HepG2 (cell line): ENCODE data around the gene SH3PXD2A. TPM values are rescaled to one million over a fixed set of nuclear protein-coding genes. Genes with fewer than 3 reads are reported as not detected.
A peak's percentile ranks its signal among the peaks of the same experiment; 100 is the strongest.

Experiments used
- ATAC-seq: fragments of 200-7000 bp; cut with Tn5 transposase; 3 replicates; pipeline ENCODE4 v1.9.1; 2020; ENCODE audit warnings: mild to moderate bottlenecking, moderate library complexity
- BruUV-seq: library from RNA; stranded (reverse); fragments of 400-500 nt; replicated peaks from 2 replicates; lab custom pipeline; 2021; lab: Mats Ljungman, UMichigan
- CTCF ChIA-PET: fragments of 300-600 bp; formaldehyde crosslinking; extraction: SDS; loops from one replicate; lab custom pipeline; 2021; ENCODE audit warnings: low total read pairs, inconsistent platforms, low intra/inter-chr PET ratio; lab: Yijun Ruan, JAX
- POLR2A ChIA-PET: fragments of 350-600 bp; sonication (Branson Sonifier 250); formaldehyde crosslinking; loops from one replicate; lab custom pipeline; 2020; ENCODE audit warnings: antibody characterized with exemption, inconsistent platforms; lab: Yijun Ruan, JAX
- DNase-seq: peaks from one replicate; pipeline ENCODE4 v3.0.0-alpha.2; 2015; ENCODE audit warnings: low spot score
- FAIRE-seq: peaks from 3 replicates; lab custom pipeline; 2011; peaks lifted over from hg19 to GRCh38; lab: Jason Lieb, UNC
- H2AFZ ChIP-seq: one replicate; pipeline ENCODE4 v1.6.1; 2011; ENCODE audit warnings: low read length, inconsistent platforms
- H3K27ac ChIP-seq: fragments of 300-600 bp; 3 replicates; pipeline ENCODE4 v1.8.0; 2011; ENCODE audit warnings: mixed run types, mild to moderate bottlenecking, mixed read lengths, low read length, inconsistent platforms; ENCODE audit not compliant: insufficient read depth; ENCODE audit errors: extremely low read length
- H3K27me3 ChIP-seq, 2 experiments: fragments of 200-600 bp in 1 of 2; 2 replicates in 1 of 2; 3 replicates in 1 of 2; pipeline versions ENCODE4 v1.6.0 to v1.8.0; 2011; ENCODE audit warnings: low read length in 2 of 2, mild to moderate bottlenecking in 2 of 2, moderate library complexity in 2 of 2, inconsistent platforms in 1 of 2; ENCODE audit not compliant: insufficient read depth in 2 of 2, control insufficient read depth in 1 of 2
- H3K36me3 ChIP-seq, 2 experiments: fragments of 200-600 bp in 1 of 2; replicated peaks in 1 of 2; 2 replicates in 1 of 2; 3 replicates in 1 of 2; pipeline versions ENCODE4 v1.5.1 to v1.8.0; 2011; ENCODE audit warnings: low read length in 2 of 2, inconsistent platforms in 1 of 2; ENCODE audit not compliant: insufficient read depth in 2 of 2, control insufficient read depth in 1 of 2
- H3K4me1 ChIP-seq: 2 replicates; pipeline ENCODE4 v1.5.1; 2012; ENCODE audit warnings: low read length, inconsistent platforms; ENCODE audit not compliant: insufficient read depth
- H3K4me2 ChIP-seq: 2 replicates; pipeline ENCODE4 v1.6.0; 2011; ENCODE audit warnings: low read depth, low read length, inconsistent platforms
- H3K4me3 ChIP-seq, 3 experiments: fragments of 200-600 bp in 1 of 3; sonication (generic), shearing (Covaris generic) in 1 of 3; replicated peaks in 1 of 3; 2 replicates each; pipeline ENCODE4 v1.5.1; 2011 to 2016; ENCODE audit warnings: low read length in 3 of 3, inconsistent platforms in 2 of 3, low read depth in 2 of 3, mild to moderate bottlenecking in 2 of 3, control low read depth in 1 of 3, mixed read lengths in 1 of 3; ENCODE audit not compliant: insufficient read depth in 1 of 3
- H3K79me2 ChIP-seq: one replicate; pipeline ENCODE4 v1.6.1; 2011; ENCODE audit warnings: low read length, inconsistent platforms; ENCODE audit not compliant: insufficient read depth
- H3K9ac ChIP-seq: 2 replicates; pipeline ENCODE4 v1.6.0; 2011; ENCODE audit warnings: mild to moderate bottlenecking, low read depth, low read length, inconsistent platforms; ENCODE audit not compliant: insufficient read depth
- H3K9me3 ChIP-seq: 2 replicates; pipeline ENCODE4 v1.5.1; 2012; ENCODE audit warnings: mild to moderate bottlenecking, low read length
- H4K20me1 ChIP-seq: 2 replicates; pipeline ENCODE4 v1.6.0; 2011; ENCODE audit warnings: inconsistent platforms, mild to moderate bottlenecking, low read length, moderate library complexity; ENCODE audit not compliant: insufficient read depth
- ARHGAP35 ChIP-seq: sonication (generic); formaldehyde crosslinking; IDR thresholded peaks from 2 replicates; pipeline ENCODE4 v1.9.0; 2022; ENCODE audit warnings: mild to moderate bottlenecking, inconsistent platforms, moderate library complexity, missing genetic modification reagents, borderline replicate concordance
- DNMT3B ChIP-seq: conservative IDR thresholded peaks from 2 replicates; pipeline ENCODE4 v1.6.1; 2016; ENCODE audit warnings: missing biosample characterization, control low read depth
- ERF ChIP-seq: IDR thresholded peaks from 2 replicates; pipeline ENCODE4 v1.6.1; 2018; ENCODE audit warnings: missing biosample characterization, missing genetic modification reagents
- FIP1L1 ChIP-seq: fragments of 200-400 bp; formaldehyde crosslinking; IDR thresholded peaks from 2 replicates; pipeline ENCODE4 v1.6.1; 2018; ENCODE audit warnings: low read depth, mild to moderate bottlenecking, low read length, moderate library complexity, borderline replicate concordance; ENCODE audit not compliant: insufficient read depth
- FOXA1 ChIP-seq, 2 experiments: fragments of 450-650 bp in 1 of 2; sonication (generic) in 1 of 2; formaldehyde crosslinking in 1 of 2; IDR thresholded peaks; 2 replicates each; pipeline versions ENCODE4 v1.4.0 to v1.6.1; 2016 to 2020; ENCODE audit warnings: missing genetic modification reagents in 1 of 2
- FOXA3 ChIP-seq: IDR thresholded peaks from 2 replicates; pipeline ENCODE4 v1.6.1; 2016; ENCODE audit warnings: missing genetic modification reagents, missing compliant biosample characterization
- GZF1 ChIP-seq: sonication (generic); formaldehyde crosslinking; IDR thresholded peaks from 2 replicates; pipeline ENCODE4 v1.5.1; 2020; ENCODE audit warnings: mild to moderate bottlenecking, missing genetic modification reagents
- ISL2 ChIP-seq: sonication (generic); formaldehyde crosslinking; IDR thresholded peaks from 2 replicates; pipeline ENCODE4 v1.5.0; 2020; ENCODE audit warnings: missing genetic modification reagents
- NR2C2 ChIP-seq: sonication (generic); formaldehyde crosslinking; IDR thresholded peaks from 2 replicates; pipeline ENCODE4 v1.4.0; 2020; ENCODE audit warnings: missing genetic modification reagents, mild to moderate bottlenecking, moderate library complexity, borderline replicate concordance
- ZBTB21 ChIP-seq: sonication (generic); formaldehyde crosslinking; IDR thresholded peaks from 2 replicates; pipeline ENCODE4 v1.4.0; 2020; ENCODE audit warnings: missing genetic modification reagents
- ZFP36L1 ChIP-seq: sonication (generic); formaldehyde crosslinking; IDR thresholded peaks from 2 replicates; pipeline ENCODE4 v1.8.0; 2022; ENCODE audit warnings: mild to moderate bottlenecking, missing genetic modification reagents, moderate library complexity
- ZNF205 ChIP-seq: IDR thresholded peaks from 2 replicates; pipeline ENCODE4 v1.6.1; 2018; ENCODE audit warnings: missing biosample characterization, missing genetic modification reagents
- ZNF556 ChIP-seq: sonication (generic); formaldehyde crosslinking; IDR thresholded peaks from 2 replicates; pipeline ENCODE4 v1.4.0; 2020; ENCODE audit warnings: mild to moderate bottlenecking, missing genetic modification reagents, borderline replicate concordance
- ZZZ3 ChIP-seq: sonication (generic); formaldehyde crosslinking; IDR thresholded peaks from 2 replicates; pipeline ENCODE4 v1.4.0; 2020; ENCODE audit warnings: missing genetic modification reagents, mild to moderate bottlenecking, borderline replicate concordance
- WGBS: methylation state at CpG from one replicate; pipeline ENCODE4 v1.1.6; 2017; ENCODE audit warnings: low lambda C conversion rate; 5-methylcytosine and 5-hydroxymethylcytosine counted together
- in situ Hi-C: cut with HindIII; loops from 2 replicates; pipeline ENCODE4 v1.10.0; 2017; ENCODE audit warnings: low pct_unique_long_range_greater_than_20kb; ENCODE audit not compliant: extremely low pct_ligation_motif_present
- intact Hi-C: fragments of 100-400 bp; cut with micrococcal nuclease; formaldehyde crosslinking; loops from one replicate; pipeline ENCODE4 v1.10.0; 2022; ENCODE audit not compliant: unreplicated experiment
- polyA plus RNA-seq, 8 experiments: library from polyadenylated mRNA; depleted of rRNA in 3 of 8; stranded (reverse) in 7 of 8; unstranded in 1 of 8; fragments of >200 nt; fragmentation: Illumina TruSeq in 4 of 8; extraction: Trizol in 4 of 8; gene quantifications; 2 replicates each; pipeline versions ENCODE4 v1.2.1 to v1.2.3, GENCODE V29; 2011 to 2016; ENCODE audit warnings: low read depth in 4 of 8, missing spikeins in 1 of 8, mixed read lengths in 1 of 8; ENCODE audit not compliant: insufficient read depth in 1 of 8
- total RNA-seq, 5 experiments: library from RNA; depleted of rRNA; stranded (reverse); fragments of >200 nt; fragmentation: Illumina TruSeq; extraction: Trizol; gene quantifications; 2 replicates each; pipeline ENCODE4 v1.2.3, GENCODE V29; 2016; ENCODE audit warnings: low read depth in 1 of 5
- TF ChIP-seq, protein P1 (sequence below): IDR thresholded peaks from 2 replicates; pipeline ENCODE4 v1.6.1; 2016; ENCODE audit warnings: missing compliant biosample characterization, missing genetic modification reagents, borderline replicate concordance
- TF ChIP-seq, protein P2 (sequence below): sonication (generic); formaldehyde crosslinking; IDR thresholded peaks from 2 replicates; pipeline ENCODE4 v1.4.0; 2020; ENCODE audit warnings: mild to moderate bottlenecking, missing genetic modification reagents
- TF ChIP-seq, protein P3 (sequence below): sonication (generic); formaldehyde crosslinking; IDR thresholded peaks from 2 replicates; pipeline ENCODE4 v1.9.0; 2021; ENCODE audit warnings: missing genetic modification reagents, mild to moderate bottlenecking, borderline replicate concordance

SH3PXD2A gene
- total and polyA plus RNA-seq, 2 of the 13 experiments (the other 11 are each of a cell fraction or from before 2014, with no cell fraction given) = 11.1 to 11.3 TPM

DNA sequence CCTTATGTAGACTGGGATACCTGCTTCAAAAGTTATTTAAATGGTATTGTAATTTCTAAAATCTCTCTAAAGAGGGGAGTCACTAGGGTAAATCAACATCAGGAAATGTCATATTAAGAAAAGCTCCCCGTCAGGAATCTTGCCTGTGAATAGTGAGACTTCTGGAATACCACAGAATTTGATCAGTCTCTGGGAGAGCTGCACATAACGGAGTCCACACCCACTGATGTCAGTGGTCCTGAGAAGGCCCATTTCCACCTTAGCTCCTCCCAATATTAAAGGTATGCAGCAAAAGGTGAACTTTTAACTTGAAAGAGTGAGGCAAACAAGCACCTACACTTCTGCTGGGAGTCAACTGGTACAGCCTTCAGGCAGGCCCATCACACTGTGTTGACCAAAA, 35.3 kb upstream of the SH3PXD2A start (continued):
- TF ChIP-seq ZNF205 (CRISPR knock-in tag) (no peak), DNMT3B (CRISPR knock-in tag) (no peak), ISL2 (no peak), GZF1 (no peak), ZNF556 (CRISPR knock-in tag) (no peak), ZFP36L1 (CRISPR knock-in tag) (no peak), ERF (CRISPR knock-in tag) (no peak)
- TF ChIP-seq, protein P1, sequence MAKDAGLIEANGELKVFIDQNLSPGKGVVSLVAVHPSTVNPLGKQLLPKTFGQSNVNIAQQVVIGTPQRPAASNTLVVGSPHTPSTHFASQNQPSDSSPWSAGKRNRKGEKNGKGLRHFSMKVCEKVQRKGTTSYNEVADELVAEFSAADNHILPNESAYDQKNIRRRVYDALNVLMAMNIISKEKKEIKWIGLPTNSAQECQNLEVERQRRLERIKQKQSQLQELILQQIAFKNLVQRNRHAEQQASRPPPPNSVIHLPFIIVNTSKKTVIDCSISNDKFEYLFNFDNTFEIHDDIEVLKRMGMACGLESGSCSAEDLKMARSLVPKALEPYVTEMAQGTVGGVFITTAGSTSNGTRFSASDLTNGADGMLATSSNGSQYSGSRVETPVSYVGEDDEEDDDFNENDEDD (CRISPR knock-in tag) = no peak
- TF ChIP-seq, protein P2, sequence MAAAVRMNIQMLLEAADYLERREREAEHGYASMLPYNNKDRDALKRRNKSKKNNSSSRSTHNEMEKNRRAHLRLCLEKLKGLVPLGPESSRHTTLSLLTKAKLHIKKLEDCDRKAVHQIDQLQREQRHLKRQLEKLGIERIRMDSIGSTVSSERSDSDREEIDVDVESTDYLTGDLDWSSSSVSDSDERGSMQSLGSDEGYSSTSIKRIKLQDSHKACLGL (CRISPR knock-in tag) = no peak

DNA sequence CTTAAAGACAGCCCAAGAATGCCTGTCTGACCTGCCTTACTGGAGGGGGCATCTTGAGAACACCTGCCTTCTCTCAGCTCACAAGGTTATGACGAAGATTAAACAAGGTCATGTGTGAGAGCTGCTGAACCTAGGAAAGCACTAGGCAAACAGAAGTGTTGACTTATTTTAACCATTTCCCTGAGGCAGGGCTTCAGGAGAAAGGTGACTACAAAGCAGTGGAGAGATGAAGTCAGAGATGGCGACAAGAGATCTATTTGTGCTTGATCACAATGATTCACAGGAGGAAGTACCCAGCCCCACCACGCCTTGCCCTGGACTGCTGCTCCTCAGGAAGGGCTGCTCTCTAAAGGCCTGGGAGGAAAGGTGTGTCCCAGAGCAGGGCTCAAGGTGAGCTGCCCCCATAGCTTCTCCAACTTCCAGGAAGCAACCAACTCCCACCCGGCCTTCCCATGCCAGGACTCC, 34.9 kb upstream of the SH3PXD2A start:
- ATAC-seq (no peak; the same call in 2 of the 3 replicates), DNase-seq (peak; percentile 39), FAIRE-seq (no peak)
- no peak overlapping the region for H3K4me2 ChIP-seq
- intact Hi-C loops = no loop called here
- H3K4me3 ChIP-seq = no peak overlapping the region
- no peak overlapping the region for H2AFZ ChIP-seq
- in situ Hi-C loops = no loop called here
- no peaks in the 10 kb centered on the region for H4K20me1 ChIP-seq
- no peak overlapping the region for H3K27ac ChIP-seq
- no TSS peak for BruUV-seq
- ChIA-PET POLR2A (no interaction called here), CTCF (no interaction called here)
- WGBS = 79% methylated on average over 4 of the region's 4 CpGs
- H3K9me3 ChIP-seq = no peaks in the 10 kb centered on the region
- peaks cover 30% of the 10 kb centered on the region for H3K4me1 ChIP-seq
- H3K9ac ChIP-seq = no peak overlapping the region
- H3K36me3 ChIP-seq = peaks cover 5 to 9% of the 10 kb centered on the region in 2 experiments; a peak in 3 of 5 replicates
- no peaks in the 10 kb centered on the region for H3K79me2 ChIP-seq
- no peaks in the 10 kb centered on the region for H3K27me3 ChIP-seq
- TF ChIP-seq ZBTB21 (CRISPR knock-in tag) = peak; percentile 82
- no peak for TF ChIP-seq ZZZ3 (CRISPR knock-in tag)
- no peak for TF ChIP-seq NR2C2 (CRISPR knock-in tag)
- TF ChIP-seq ARHGAP35 (CRISPR knock-in tag) = no peak
- no peak for TF ChIP-seq FIP1L1
- peak; percentile 57; the same call in 1 of the 2 replicates for TF ChIP-seq FOXA3
- no peak for TF ChIP-seq FOXA1 (IDR thresholded peaks at IDR 0.05)
- TF ChIP-seq FOXA1 (CRISPR knock-in tag; IDR thresholded peaks at IDR 0.05) = peak; percentile 56
- TF ChIP-seq, protein P3, sequence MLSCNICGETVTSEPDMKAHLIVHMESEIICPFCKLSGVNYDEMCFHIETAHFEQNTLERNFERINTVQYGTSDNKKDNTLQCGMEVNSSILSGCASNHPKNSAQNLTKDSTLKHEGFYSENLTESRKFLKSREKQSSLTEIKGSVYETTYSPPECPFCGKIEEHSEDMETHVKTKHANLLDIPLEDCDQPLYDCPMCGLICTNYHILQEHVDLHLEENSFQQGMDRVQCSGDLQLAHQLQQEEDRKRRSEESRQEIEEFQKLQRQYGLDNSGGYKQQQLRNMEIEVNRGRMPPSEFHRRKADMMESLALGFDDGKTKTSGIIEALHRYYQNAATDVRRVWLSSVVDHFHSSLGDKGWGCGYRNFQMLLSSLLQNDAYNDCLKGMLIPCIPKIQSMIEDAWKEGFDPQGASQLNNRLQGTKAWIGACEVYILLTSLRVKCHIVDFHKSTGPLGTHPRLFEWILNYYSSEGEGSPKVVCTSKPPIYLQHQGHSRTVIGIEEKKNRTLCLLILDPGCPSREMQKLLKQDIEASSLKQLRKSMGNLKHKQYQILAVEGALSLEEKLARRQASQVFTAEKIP (CRISPR knock-in tag) = no peak
